ENCODE results near the gene BCAS3.

Gene BCAS3

DNA sequence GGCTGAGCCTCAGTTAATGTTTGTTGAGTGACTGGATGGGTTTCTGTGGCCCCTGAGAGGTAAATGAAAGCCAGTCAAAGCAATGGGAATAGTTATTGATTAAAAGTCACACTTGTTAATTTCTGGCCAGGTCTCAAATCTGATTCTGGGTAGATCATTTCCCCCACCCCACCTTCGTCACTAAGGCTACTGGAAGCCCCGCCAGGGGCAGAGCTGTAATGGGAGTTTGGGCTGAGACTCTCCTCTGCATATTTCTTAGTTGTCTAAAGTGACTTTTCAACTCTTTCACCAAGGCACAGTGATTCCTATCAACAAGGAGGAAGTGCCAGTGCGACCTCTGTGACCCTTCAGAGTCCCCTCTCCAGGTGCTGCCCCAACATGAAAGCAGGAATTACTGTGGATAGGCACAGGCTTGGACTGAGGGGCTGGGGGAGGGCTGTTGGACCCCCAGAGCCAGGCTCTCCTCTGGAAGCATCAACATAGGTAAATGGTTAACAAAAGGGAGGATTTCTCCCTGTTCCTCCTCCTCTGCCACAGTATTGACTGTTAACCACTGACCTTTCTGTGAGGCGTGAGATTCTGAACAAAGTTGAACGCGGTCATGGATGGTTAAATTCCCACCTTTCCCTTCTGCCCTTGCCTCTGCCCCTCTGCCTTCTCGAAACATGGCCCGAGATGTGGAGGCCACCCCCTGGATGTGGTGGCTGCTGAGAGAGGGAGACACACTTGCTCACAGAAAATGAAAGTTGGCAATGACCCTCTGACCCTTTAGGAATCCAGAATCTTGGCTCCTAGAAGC lies 701.2 kb downstream of the BCAS3 start:
- DNase-seq, result no peak

- no peak for DNase-seq
These were observed 702.0 kb downstream of the BCAS3 start for GRCh38 chr17:61379457-61380216.

GRCh38 chr17:61380217-61380835 lies 702.7 kb downstream of the BCAS3 start:
- no peak for DNase-seq

DNA sequence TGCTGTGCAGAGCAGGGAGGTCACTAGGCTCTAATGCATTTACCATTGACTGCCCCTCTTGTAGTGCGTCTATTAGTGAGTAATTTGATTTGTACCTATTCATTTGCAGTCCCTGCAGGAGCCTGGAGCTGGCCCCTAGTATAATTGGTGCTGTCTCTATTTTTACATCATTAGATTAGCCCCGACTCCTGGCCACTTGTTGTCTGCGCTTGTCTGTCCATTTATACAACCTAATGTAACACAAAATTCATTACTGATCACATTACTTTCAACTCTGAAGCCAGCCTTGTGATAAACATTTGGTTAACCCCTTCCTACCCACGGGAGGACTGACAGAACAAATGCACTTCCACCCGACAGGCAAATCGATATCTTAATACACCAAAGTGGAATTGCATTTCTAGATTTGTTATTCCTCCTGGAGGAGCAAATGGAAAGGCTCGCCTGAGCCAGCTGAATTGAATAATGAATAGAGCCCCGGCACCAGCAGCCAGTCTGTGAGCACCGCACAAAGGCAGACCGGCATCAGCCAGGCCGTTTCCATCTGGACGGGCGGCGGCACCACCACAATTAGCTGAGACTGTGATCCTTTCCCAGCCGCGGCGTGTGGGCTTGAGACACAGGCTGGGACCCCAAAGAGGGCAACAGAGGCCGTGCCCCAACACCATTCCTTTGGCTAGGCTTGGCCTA lies 703.3 kb downstream of the BCAS3 start:
- DNase-seq, result no peak

GRCh38 chr17:61381537-61381936 lies 703.9 kb downstream of the BCAS3 start:
- DNase-seq, result no peak

DNA sequence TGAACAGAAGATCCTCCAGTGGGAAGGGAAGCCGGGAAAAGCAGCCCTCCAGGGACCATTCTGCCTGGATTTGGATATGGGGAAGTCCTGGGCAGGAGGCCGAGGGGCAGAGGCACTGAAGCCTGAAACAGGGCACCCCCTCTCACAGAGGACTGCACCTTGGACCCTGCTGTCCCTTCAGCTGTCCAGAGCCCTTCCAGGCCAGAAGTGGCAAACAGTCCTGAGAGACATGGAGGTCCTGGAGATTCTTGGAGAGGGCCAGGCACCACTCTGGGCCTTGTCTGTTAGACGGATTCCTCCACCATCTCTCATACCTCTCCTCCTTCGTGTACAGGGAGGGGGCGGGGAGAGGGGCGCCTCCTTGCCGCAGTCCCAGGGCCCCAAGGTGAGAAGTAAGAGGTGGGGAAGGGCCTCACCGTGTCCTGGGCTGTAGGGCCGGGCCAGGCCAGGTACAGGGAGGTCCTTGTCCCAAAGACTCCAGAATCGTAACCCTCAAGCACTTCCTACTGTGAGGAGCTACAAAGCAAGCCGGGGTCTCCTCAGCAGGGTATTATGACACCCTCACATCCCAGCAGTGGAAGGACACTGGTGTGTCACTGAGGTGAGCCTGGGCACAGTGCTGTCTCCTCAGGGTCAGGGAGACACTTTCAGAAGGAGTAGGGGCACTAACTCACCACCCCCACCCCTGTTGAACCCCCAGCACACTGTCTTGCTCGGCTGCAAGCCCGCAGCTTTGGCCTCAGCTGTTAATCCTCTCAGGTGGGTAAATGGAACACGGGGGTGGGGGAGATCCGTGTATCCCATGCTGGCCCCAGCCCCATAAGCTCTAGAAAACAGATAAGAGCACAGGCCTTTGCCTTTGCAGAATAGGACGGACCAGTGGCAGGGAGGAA lies 705.4 kb downstream of the BCAS3 start:
- DNase-seq, result no peak

GRCh38 chr17:61383689-61384201 lies 706.1 kb downstream of the BCAS3 start:
- DNase-seq, result no peak

GRCh38 chr17:61384354-61384691 lies 706.7 kb downstream of the BCAS3 start:
- DNase-seq, result no peak

GRCh38 chr17:61384692-61385576 lies 707.3 kb downstream of the BCAS3 start:
- DNase-seq, result no peak

DNA sequence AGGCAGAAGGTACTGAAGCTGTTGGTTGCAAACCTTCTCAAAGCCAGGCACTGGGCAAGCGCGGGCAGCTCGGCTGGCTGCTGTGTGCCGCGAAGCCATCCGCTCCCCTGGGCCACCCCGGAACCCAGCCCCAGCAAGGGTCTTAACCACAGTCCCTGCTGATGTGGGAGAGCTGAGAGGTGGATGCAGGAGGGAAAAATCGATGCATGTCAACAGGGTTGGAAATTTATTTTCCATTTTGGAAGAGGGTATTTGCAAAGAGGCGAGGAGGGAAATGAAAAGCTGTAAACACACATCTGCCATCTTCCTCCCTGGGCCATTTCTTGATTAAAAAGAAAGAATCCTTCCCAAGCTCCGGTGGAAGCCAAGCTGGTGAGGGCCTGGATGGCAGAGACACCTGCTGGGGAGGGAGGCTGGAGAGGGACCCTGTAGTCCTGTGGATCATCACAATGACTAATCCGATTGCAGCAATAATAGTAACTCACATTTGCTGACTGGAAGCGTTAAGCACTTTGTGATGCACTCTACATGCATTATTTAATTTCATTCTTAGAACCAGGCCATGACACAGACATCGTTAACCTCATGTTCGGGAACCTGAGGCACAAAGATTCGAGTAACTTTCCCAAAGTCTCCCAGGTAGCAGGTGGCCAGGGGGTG lies 708.1 kb downstream of the BCAS3 start:
- DNase-seq, result no peak

DNA sequence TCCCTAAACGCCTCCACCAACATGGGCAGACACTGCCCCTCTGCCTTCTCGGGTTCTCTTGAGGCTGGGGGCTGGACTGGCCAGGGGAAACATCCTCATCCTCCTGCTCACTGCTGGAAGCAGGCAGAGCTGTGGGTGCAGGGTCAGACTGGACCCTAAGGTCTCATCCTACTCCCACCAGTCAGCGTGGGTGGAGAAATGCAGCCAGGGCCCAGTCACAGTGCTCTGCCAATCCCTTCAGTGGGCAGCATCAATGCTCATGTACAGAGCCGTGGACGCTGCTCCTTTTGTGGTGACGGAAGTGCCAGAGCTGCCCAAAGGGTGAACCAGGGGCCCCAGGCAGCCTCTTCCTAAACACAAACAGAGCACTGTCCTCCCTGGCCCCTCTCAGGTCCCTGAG lies 708.6 kb downstream of the BCAS3 start:
- no peak for DNase-seq

GRCh38 chr17:61387011-61387410 lies 709.4 kb downstream of the BCAS3 start:
- DNase-seq, result no peak

GRCh38 chr17:61387511-61388305 lies 710.1 kb downstream of the BCAS3 start:
- DNase-seq, result no peak

- no peak for DNase-seq
These were observed 711.1 kb downstream of the BCAS3 start for GRCh38 chr17:61388561-61389356.

GRCh38 chr17:61389670-61390478 lies 712.2 kb downstream of the BCAS3 start:
- no peak for DNase-seq

DNA sequence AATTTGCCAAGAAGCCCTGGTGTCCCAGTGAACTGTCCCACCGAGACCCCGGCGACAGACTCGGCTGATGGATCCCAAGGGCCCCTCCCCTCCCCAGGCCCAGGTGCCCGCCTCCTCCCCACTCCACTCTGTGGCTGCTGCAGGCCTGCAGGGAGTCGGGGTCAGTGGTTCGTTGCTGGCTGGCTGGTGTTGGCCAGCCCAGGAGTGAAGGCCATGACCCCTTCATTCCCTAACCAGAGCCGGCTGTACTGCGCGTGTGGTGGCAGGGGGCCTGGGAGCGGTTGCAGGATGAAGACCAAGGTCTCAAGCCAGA lies 712.8 kb downstream of the BCAS3 start:
- DNase-seq, result no peak

DNA sequence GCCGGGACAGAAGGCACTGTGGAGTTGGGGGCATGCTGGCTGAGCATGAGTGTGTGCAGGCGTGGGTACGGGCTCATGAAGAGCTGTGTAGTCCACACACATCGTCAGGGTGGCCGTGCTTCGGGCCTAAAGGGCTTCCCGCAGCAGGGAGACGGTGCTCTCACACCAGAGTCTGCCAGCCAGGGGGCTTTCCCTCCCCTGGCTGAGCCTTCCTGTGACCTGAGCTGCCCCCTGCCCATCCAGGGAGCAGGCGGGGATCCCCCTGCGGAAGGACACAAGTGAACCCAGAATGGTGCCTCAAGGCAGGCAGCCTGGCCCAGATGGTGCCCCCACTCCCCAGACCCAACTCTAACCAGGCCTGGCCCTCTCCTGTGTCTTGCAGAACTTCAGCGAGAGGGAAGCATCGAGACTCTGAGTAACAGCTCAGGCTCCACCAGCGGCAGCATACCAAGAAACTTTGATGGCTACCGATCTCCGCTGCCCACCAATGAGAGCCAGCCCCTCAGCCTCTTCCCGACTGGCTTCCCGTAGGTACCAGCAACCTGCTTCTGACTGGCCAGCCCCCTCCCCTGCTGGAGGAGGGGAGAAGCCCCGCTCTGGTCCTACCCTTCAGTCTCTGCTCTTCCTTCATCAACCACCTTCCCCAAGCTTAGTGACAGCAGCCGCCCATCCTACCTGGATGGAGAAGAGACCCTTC lies 714.1 kb downstream of the BCAS3 start:
- DNase-seq, result no peak
